Measurements from ENCODE around the gene CELF5.
"Not testable (repeated sequence)": the region's sequence is repeated elsewhere in the genome, so short reads cannot be mapped to it uniquely, and the experiment has no call there.

CELF5 gene

GRCh38 chr19:3322199-3322978, 97.9 kb downstream of the CELF5 start:
- no peak for DNase-seq (ENCODE audit: low spot score)

DNA sequence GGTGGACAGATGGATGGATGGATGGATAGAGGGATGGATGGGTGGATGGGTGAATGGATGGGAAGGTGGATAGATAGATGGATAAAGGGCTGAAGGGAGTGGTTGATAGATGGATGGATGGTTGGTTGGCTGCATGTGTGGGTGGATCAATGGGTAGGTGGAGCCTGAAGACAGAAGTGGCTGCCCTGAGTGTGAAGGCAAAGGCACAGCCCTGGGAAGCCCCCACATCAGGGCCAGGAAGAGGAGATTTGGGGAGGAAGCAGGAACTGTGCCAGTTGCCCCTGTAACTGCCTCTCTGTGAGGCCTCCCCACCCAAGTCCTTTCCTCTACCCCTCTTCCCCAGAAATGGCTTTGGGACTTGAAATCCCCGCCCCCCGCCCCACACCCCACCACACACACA, 98.6 kb downstream of the CELF5 start:
- no peak for DNase-seq (ENCODE audit: low spot score)

- DNase-seq (ENCODE audit: low spot score) = no peak
These were observed 99.2 kb downstream of the CELF5 start for GRCh38 chr19:3323658-3324057.

DNA sequence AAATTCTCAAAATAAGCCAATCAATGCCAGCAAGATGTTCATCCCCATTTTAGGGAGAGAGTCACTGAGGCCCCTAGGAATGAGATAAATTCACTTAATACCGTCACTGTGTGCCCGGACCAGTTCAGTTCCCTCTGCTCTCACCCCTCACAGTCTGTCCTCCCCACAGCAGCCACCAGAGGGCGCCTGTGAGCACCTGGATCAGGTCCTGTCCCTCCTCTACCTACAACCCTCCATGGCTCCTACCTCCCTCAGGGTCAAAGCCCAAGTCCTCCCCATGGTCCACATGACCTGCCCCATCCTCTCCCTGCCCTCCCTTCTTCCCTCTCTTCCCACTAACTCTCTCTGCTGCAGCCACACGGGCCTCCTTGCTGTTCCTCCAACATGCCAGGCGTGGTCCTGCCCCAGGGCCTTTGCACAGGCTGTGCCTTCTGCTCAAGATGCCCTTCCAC, 100.0 kb downstream of the CELF5 start:
- DNase-seq (ENCODE audit: low spot score) = peak; percentile 28

- DNase-seq (ENCODE audit: low spot score) = no peak
These were observed 101.0 kb downstream of the CELF5 start for GRCh38 chr19:3325451-3325850.

DNA sequence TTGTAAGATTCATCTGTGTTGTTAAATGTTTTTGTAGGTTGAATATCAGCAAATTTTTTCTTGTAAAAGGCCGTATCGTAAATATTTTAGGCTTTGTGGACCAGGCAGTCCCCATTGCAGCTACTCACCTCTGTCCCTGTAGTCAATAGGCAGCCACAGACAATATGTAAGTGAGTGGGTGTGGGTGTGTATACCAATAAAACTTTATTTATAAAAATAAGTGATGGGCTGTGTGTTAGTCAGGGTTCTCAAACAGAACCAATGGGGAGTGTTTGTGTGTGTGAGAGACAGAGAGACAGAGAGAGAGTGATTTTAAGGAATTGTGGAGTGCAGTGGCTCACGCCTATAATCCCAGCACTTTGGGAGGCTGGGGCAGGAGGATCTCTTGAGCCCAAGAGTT, 104.3 kb downstream of the CELF5 start:
- DNase-seq (ENCODE audit: low spot score) = no peak

DNA sequence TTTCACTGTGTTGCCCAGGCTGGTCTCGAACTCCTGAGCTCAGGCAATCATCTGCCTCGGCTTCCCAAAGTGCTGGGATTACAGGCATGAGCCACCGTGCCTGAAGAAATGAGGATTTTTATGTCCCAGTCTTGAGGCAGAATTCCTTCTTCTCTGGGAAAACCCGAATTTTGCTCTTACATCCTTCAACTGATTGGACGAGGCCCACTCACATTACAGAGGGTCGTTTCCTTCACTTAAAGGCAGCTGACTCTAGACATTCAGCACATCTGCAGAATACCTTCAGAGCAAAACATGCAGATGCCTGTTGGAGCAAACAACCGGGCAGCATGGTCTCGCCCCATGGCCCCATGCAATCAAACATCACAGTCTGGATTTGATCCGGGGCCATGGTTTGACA, 105.6 kb downstream of the CELF5 start:
- DNase-seq (ENCODE audit: low spot score) = no peak

DNA sequence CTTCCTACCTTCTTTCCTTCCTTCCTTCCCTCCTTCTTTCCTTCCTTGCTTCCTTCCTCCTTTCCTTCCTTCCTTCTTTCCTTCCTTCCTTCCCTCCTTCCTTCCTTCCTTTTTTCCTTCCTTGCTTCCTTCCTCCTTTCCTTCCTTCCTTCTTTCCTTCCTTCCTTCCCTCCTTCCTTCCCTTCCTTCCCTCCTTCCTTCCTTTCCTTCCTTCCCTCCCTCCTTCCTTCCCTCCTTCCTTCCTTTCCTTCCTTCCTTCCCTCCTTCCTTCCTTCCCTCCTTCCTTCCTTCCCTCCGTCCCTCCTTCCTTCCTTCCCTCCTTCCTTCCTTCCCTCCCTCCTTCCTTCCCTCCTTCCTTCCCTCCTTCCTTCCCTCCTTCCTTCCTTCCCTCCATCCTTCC, 107.8 kb downstream of the CELF5 start:
- not testable (repeated sequence) for DNase-seq (ENCODE audit: low spot score)

DNA sequence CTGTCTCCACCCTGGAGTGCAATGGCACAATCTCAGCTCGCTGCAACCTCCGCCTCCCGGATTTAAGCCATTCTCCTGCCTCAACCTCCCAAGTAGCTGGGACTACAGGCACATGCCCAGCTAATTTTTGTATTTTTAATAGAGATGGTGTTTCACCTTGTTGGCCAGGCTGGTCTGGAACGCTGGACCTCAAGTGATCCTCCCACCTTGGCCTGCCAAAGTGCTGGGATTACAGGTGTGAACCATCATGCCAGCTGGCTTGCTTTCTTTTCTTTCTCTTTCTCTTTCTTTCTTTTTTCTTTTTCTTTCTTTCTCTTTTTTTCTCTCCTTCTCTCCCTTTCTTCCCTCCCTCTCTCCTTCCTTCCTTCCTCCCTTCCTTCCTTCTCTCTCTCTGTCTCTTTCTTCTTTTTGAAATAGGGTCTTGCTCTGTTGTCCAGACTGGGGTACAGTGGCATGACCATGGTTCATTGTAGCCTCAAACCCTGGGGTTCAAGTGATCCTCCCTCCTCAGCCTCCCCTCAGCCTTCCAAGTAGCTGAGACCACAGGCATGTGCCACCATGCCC, 108.6 kb downstream of the CELF5 start:
- DNase-seq (ENCODE audit: low spot score) = no peak

GRCh38 chr19:3333662-3334061, 109.2 kb downstream of the CELF5 start:
- DNase-seq (ENCODE audit: low spot score) = no peak

GRCh38 chr19:3334749-3335430, 110.4 kb downstream of the CELF5 start:
- DNase-seq (ENCODE audit: low spot score) = not testable (repeated sequence)

DNA sequence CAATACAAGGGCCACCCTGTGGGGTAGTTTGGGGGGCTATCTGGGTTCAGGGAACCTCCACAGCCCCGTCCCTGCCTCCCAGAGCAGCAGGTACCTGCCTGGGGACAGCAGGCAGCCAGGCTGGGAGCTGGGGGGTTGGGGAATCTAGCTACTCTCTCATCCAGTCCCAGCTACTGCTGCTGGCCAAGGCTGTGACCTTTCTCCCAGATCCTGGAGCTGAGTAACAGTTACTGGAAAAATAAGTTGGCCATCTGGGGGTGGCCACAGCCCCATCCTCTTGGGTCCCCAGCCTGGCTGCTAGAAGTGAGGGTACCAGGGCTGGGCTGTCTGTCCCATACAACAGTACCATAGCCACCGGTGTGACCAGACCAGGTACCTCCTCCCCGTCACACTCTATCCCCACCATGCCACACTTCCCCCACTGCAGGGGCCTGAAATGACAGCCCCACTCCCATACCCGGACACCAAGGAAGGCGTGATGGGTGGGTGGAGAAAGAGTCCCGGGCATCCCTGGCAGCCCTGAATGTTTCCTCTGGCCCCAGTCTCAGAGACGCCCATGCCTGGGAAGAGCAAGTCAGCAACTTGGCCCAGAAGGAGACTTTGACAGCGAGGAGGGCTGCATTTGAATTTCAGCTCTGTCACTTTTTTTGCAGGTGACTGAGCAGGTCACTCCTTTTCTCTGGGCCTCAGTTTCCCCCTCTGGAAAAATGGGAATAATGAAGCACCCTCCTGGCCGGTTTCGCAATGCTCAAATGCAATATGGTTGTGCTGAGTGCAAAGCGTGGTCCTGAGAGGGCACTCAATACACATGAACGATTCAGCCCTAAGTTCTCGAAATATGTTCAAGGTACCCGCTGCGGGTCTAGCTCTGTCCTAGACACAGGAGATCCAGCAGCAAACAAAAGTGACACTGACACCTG, 111.2 kb downstream of the CELF5 start:
- no peak for DNase-seq (ENCODE audit: low spot score)

- DNase-seq (ENCODE audit: low spot score) = no peak
These were observed 111.9 kb downstream of the CELF5 start for GRCh38 chr19:3336351-3336679.

- DNase-seq (ENCODE audit: low spot score) = no peak
These were observed 112.4 kb downstream of the CELF5 start for GRCh38 chr19:3336680-3337523.

- no peak for DNase-seq (ENCODE audit: low spot score)
These were observed 114.2 kb downstream of the CELF5 start for GRCh38 chr19:3338541-3339181.

DNA sequence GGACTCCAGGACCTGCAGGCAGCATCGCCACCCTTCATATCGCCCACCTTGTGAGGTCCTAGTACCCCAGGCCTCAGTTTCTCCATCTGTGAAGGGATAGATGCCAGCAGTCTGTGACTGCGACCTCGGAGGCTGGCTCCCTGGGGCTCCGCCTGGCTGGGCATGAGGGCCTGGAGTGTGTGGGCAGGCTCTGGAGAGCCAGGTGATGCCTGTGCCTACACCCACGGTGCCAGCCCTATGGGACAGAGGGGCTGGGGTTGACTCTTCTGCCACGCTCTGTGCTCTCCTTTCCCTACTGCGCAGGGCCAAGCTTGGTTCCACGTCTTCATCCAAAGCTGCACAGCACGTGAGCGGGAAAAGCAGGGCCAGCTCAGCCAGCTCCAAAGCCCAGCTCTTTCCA, 115.9 kb downstream of the CELF5 start:
- DNase-seq (ENCODE audit: low spot score) = no peak

GRCh38 chr19:3342246-3342645, 117.8 kb downstream of the CELF5 start:
- no peak for DNase-seq (ENCODE audit: low spot score)

GRCh38 chr19:3342962-3343361, 118.5 kb downstream of the CELF5 start:
- not testable (repeated sequence) for DNase-seq (ENCODE audit: low spot score)

DNA sequence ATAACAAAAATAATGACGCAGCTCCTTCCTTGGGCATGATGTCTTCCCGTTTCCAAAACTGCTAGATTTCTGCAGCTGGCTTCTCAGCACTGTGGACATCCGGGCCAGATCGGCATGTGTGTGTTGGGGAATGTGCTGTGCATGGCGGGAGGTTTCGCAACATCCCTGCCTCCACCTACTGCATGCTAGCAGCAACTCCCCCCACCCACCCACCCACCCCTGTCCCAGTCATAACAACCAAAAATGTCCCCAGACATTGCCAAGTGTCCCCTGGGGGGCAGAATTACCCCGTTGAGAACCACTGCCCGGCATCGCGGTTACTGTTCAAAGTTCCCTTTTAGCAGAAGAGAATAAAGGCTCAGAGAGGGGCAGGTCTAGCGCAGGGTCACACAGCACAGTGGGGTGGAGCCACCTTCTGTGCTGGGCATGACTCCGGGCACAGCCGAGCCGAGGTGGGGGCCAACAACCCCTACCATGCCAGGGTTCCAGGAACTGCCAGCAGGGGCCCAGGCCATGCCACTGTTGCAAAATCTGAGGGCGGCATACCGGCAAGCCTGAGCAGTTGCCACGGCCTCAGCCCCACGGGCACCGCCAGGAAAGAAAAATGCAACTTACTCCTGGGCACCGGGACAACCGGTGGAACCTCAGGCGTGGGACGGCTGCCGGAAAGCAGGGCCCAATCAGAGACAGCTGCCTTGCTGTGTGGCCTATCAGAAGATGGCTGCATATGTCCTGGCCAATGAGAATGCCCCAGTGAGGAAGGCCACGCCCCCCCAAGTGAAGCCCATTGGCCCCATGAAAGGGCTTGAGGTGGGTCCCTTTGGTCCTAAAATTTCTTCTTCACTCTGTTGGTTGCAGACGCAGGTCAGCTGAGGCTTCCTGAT, 119.4 kb downstream of the CELF5 start:
- DNase-seq (ENCODE audit: low spot score) = no peak

All from LoVo (cell line).